ENCODE results near the gene RCOR3. TPM values are rescaled to one million over a fixed set of nuclear protein-coding genes. Genes with fewer than 3 reads are reported as not detected.
A peak's percentile ranks its signal among the peaks of the same experiment; 100 is the strongest.
"Not testable (repeated sequence)": the region's sequence is repeated elsewhere in the genome, so short reads cannot be mapped to it uniquely, and the experiment has no call there.

The RCOR3 gene
- total RNA-seq = 10 to 100 TPM; 43.5 to 47.3 TPM

GRCh38 chr1:211258756-211259637, at the start of gene RCOR3:
TSS of gene RCOR3 (plus strand) at chr1:211259366. CDS start at chr1:211259561, 195 bp downstream.
- no peaks in the 10 kb centered on the region for H3K9me3 Mint-ChIP-seq (ENCODE audit: low read depth)

GRCh38 chr1:211210052-211210451, 49.1 kb upstream of the RCOR3 start:
- ATAC-seq = no peak
- CTCF ChIA-PET = no interaction called here
- no peaks in the 10 kb centered on the region for H3K27me3 Mint-ChIP-seq
- no peak for DNase-seq
- H3K4me3 Mint-ChIP-seq = no peak overlapping the region
- no peaks in the 10 kb centered on the region for H3K36me3 Mint-ChIP-seq
- no peaks in the 10 kb centered on the region for H3K9me3 Mint-ChIP-seq (ENCODE audit: low read depth)
- no peaks in the 10 kb centered on the region for H3K4me1 Mint-ChIP-seq
- H3K27ac Mint-ChIP-seq = no peak overlapping the region

More at GRCh38 chr1:211258756-211259637, at the start of gene RCOR3:
- H3K27me3 Mint-ChIP-seq = no peaks in the 10 kb centered on the region
- peak; percentile 83 for ATAC-seq
- peak within 1 kb of the TSS; percentile 89 for H3K4me3 Mint-ChIP-seq
- H3K4me1 Mint-ChIP-seq = peaks cover 17% of the 10 kb centered on the region
- peak within 1 kb of the TSS; percentile 92 for H3K27ac Mint-ChIP-seq
- peak; percentile 95 for DNase-seq
- CTCF ChIA-PET = interaction anchor here (1.0 to 1.9 kb wide), 6 partner anchors 20 to 256 kb away, joined by 3 to 6 read pairs (median 4); no protein-coding TSS in a partner anchor
- H3K36me3 Mint-ChIP-seq = peaks cover 9% of the 10 kb centered on the region

GRCh38 chr1:211210965-211211364, 48.2 kb upstream of the RCOR3 start:
- Mint-ChIP-seq H3K36me3 (no peaks in the 10 kb centered on the region), H3K4me3 (no peak overlapping the region), H3K4me1 (no peaks in the 10 kb centered on the region), H3K9me3 (ENCODE audit: low read depth) (no peaks in the 10 kb centered on the region), H3K27ac (no peak overlapping the region), H3K27me3 (peaks cover 4% of the 10 kb centered on the region)
- ATAC-seq (no peak), DNase-seq (no peak)
- CTCF ChIA-PET = no interaction called here

- H3K27ac Mint-ChIP-seq = no peak overlapping the region
- H3K27me3 Mint-ChIP-seq = peaks cover 12% of the 10 kb centered on the region
- no peaks in the 10 kb centered on the region for H3K9me3 Mint-ChIP-seq (ENCODE audit: low read depth)
- no peaks in the 10 kb centered on the region for H3K4me1 Mint-ChIP-seq
- no peaks in the 10 kb centered on the region for H3K36me3 Mint-ChIP-seq
- H3K4me3 Mint-ChIP-seq = no peak overlapping the region
- DNase-seq = no peak
- no peak for ATAC-seq
- CTCF ChIA-PET = no interaction called here
These were observed 45.5 kb upstream of the RCOR3 start for GRCh38 chr1:211213702-211214101.

GRCh38 chr1:211215577-211215976, 43.6 kb upstream of the RCOR3 start:
- Mint-ChIP-seq H3K36me3 (no peaks in the 10 kb centered on the region), H3K4me3 (no peak overlapping the region), H3K9me3 (ENCODE audit: low read depth) (no peaks in the 10 kb centered on the region), H3K4me1 (no peaks in the 10 kb centered on the region), H3K27ac (no peak overlapping the region), H3K27me3 (peaks cover 12% of the 10 kb centered on the region)
- no peak for ATAC-seq
- DNase-seq = no peak
- CTCF ChIA-PET = no interaction called here

GRCh38 chr1:211217392-211217791, 41.8 kb upstream of the RCOR3 start:
- H3K4me3 Mint-ChIP-seq = no peak overlapping the region
- no peak overlapping the region for H3K27ac Mint-ChIP-seq
- H3K36me3 Mint-ChIP-seq = no peaks in the 10 kb centered on the region
- peaks cover 14% of the 10 kb centered on the region for H3K27me3 Mint-ChIP-seq
- DNase-seq (no peak), ATAC-seq (no peak)
- H3K9me3 Mint-ChIP-seq (ENCODE audit: low read depth) = no peaks in the 10 kb centered on the region
- CTCF ChIA-PET = no interaction called here
- H3K4me1 Mint-ChIP-seq = no peaks in the 10 kb centered on the region

- peaks cover 13% of the 10 kb centered on the region for H3K27me3 Mint-ChIP-seq
- H3K4me1 Mint-ChIP-seq; H3K36me3 Mint-ChIP-seq; ATAC-seq; H3K4me3 Mint-ChIP-seq; DNase-seq; H3K9me3 Mint-ChIP-seq (ENCODE audit: low read depth); H3K27ac Mint-ChIP-seq; CTCF ChIA-PET: not testable (repeated sequence)
These were observed 36.5 kb upstream of the RCOR3 start for GRCh38 chr1:211222469-211223234.

GRCh38 chr1:211228573-211229364, 30.4 kb upstream of the RCOR3 start:
- not testable (repeated sequence) for H3K27me3 Mint-ChIP-seq; H3K9me3 Mint-ChIP-seq (ENCODE audit: low read depth)
- CTCF ChIA-PET = interaction anchor here (1.7 kb wide), 1 partner anchor 95 kb away, joined by 4 read pairs; the partner anchor contains the start of gene KCNH1

GRCh38 chr1:211229365-211229759, 29.8 kb upstream of the RCOR3 start:
- DNase-seq (no peak), ATAC-seq (peak; percentile 70)
- Mint-ChIP-seq H3K27me3 (no peaks in the 10 kb centered on the region), H3K4me3 (peak overlapping the region; percentile 50), H3K27ac (peak overlapping the region; percentile 71), H3K9me3 (ENCODE audit: low read depth) (no peaks in the 10 kb centered on the region), H3K36me3 (peaks cover 2% of the 10 kb centered on the region), H3K4me1 (peaks cover 21% of the 10 kb centered on the region)
- CTCF ChIA-PET = interaction anchor here (1.7 kb wide), 1 partner anchor 95 kb away, joined by 4 read pairs; the partner anchor contains the start of gene KCNH1

More at GRCh38 chr1:211228573-211229364, 30.4 kb upstream of the RCOR3 start:
- ATAC-seq = peak; percentile 68
- peaks cover 21% of the 10 kb centered on the region for H3K4me1 Mint-ChIP-seq
- peak overlapping the region; percentile 71 for H3K27ac Mint-ChIP-seq
- H3K4me3 Mint-ChIP-seq = peak overlapping the region; percentile 50
- not testable (repeated sequence) for H3K36me3 Mint-ChIP-seq
- peak; percentile 82 for DNase-seq

GRCh38 chr1:211231873-211232272, 27.3 kb upstream of the RCOR3 start:
- ATAC-seq (no peak), DNase-seq (no peak)
- Mint-ChIP-seq H3K27me3 (no peaks in the 10 kb centered on the region), H3K9me3 (ENCODE audit: low read depth) (no peaks in the 10 kb centered on the region), H3K4me3 (no peak overlapping the region), H3K27ac (no peak overlapping the region), H3K4me1 (peaks cover 21% of the 10 kb centered on the region), H3K36me3 (peaks cover 2% of the 10 kb centered on the region)
- CTCF ChIA-PET = no interaction called here

GRCh38 chr1:211236633-211237320, 22.4 kb upstream of the RCOR3 start:
- DNase-seq (no peak), ATAC-seq (no peak)
- H3K27ac Mint-ChIP-seq = no peak overlapping the region
- peaks cover 3% of the 10 kb centered on the region for H3K27me3 Mint-ChIP-seq
- no peaks in the 10 kb centered on the region for H3K9me3 Mint-ChIP-seq (ENCODE audit: low read depth)
- no peaks in the 10 kb centered on the region for H3K4me1 Mint-ChIP-seq
- H3K36me3 Mint-ChIP-seq = no peaks in the 10 kb centered on the region
- H3K4me3 Mint-ChIP-seq = no peak overlapping the region
- CTCF ChIA-PET = no interaction called here

- CTCF ChIA-PET = no interaction called here
- ATAC-seq = no peak
- H3K4me3 Mint-ChIP-seq = no peak overlapping the region
- DNase-seq = no peak
- peaks cover 3% of the 10 kb centered on the region for H3K27me3 Mint-ChIP-seq
- no peak overlapping the region for H3K27ac Mint-ChIP-seq
- H3K9me3 Mint-ChIP-seq (ENCODE audit: low read depth) = no peaks in the 10 kb centered on the region
- H3K4me1 Mint-ChIP-seq = no peaks in the 10 kb centered on the region
- H3K36me3 Mint-ChIP-seq = no peaks in the 10 kb centered on the region
These were observed 21.6 kb upstream of the RCOR3 start for GRCh38 chr1:211237579-211237978.

- CTCF ChIA-PET; H3K9me3 Mint-ChIP-seq (ENCODE audit: low read depth); ATAC-seq: not testable (repeated sequence)
These were observed 18.6 kb upstream of the RCOR3 start for GRCh38 chr1:211240567-211240966.

More at GRCh38 chr1:211240567-211240966, 18.6 kb upstream of the RCOR3 start:
- not testable (repeated sequence) for H3K4me1 Mint-ChIP-seq, DNase-seq, H3K4me3 Mint-ChIP-seq, H3K27ac Mint-ChIP-seq, H3K36me3 Mint-ChIP-seq, H3K27me3 Mint-ChIP-seq
